K562 (cell line): ENCODE data around the gene ELP5. TPM values are rescaled to one million over a fixed set of nuclear protein-coding genes. Genes with fewer than 3 reads are reported as not detected.

Source experiments
- ATAC-seq: fragments of 200-7000 bp; cut with Tn5 transposase; 3 replicates; pipeline ENCODE4 v1.9.1; 2020; ENCODE audit warnings: moderate library complexity
- Bru-seq: library from RNA; stranded (reverse); fragments of 400-500 nt; gene quantifications from one replicate; lab custom pipeline; 2021; lab: Mats Ljungman, UMichigan
- BruChase-seq, 2 experiments: library from RNA; stranded (reverse); fragments of 400-500 nt; gene quantifications; one replicate each; lab custom pipeline; 2021; lab: Mats Ljungman, UMichigan
- BruUV-seq: library from RNA; stranded (reverse); fragments of 400-500 nt; replicated peaks from 2 replicates; lab custom pipeline; 2021; lab: Mats Ljungman, UMichigan
- CTCF ChIA-PET: fragments of 300-600 bp; formaldehyde crosslinking; extraction: SDS; loops from one replicate; lab custom pipeline; 2021; ENCODE audit warnings: low intra/inter-chr PET ratio; lab: Yijun Ruan, JAX
- POLR2A ChIA-PET: fragments of 300-600, 350-650 bp; sonication (Branson Sonifier 250); formaldehyde crosslinking; extraction: SDS; loops from one replicate; lab custom pipeline; 2021; ENCODE audit warnings: antibody characterized with exemption, inconsistent platforms; lab: Yijun Ruan, JAX
- DNase-seq, 4 experiments: peaks; one replicate each; pipeline versions ENCODE4 v3.0.0 to v3.0.0-alpha.2; 2011 to 2018; ENCODE audit warnings: low spot score in 3 of 4, mixed read lengths in 3 of 4; ENCODE audit errors: extremely low read depth in 1 of 4
- FAIRE-seq: peaks from 2 replicates; lab custom pipeline; 2011; peaks lifted over from hg19 to GRCh38; lab: Jason Lieb, UNC
- H2AFZ ChIP-seq: 2 replicates; pipeline ENCODE4 v1.6.0; 2011; ENCODE audit warnings: low read depth, low read length, control low read depth, inconsistent platforms
- H3K27ac ChIP-seq: fragments of 200-600 bp; 3 replicates; pipeline ENCODE4 v1.8.0; 2011; ENCODE audit warnings: low read depth, mild to moderate bottlenecking, control low read depth, inconsistent platforms, low read length, moderate library complexity, mixed read lengths; ENCODE audit errors: extremely low read depth
- H3K27me3 ChIP-seq, 2 experiments: fragments of 300-600 bp in 1 of 2; 2 replicates in 1 of 2; 3 replicates in 1 of 2; pipeline versions ENCODE4 v1.6.0 to v1.8.0; 2011; ENCODE audit warnings: inconsistent platforms in 2 of 2, low read length in 2 of 2, mild to moderate bottlenecking in 1 of 2, mixed read lengths in 1 of 2, moderate library complexity in 1 of 2; ENCODE audit not compliant: control insufficient read depth in 2 of 2, insufficient read depth in 2 of 2
- H3K36me3 ChIP-seq: fragments of 300-600 bp; 3 replicates; pipeline ENCODE4 v1.8.0; 2011; ENCODE audit warnings: mild to moderate bottlenecking, low read length, inconsistent platforms; ENCODE audit not compliant: control insufficient read depth, insufficient read depth
- H3K4me1 ChIP-seq, 2 experiments: fragments of 200-600 bp in 1 of 2; replicated peaks in 1 of 2; 2 replicates in 1 of 2; 3 replicates in 1 of 2; pipeline versions ENCODE4 v1.5.1 to v1.8.0; 2011; ENCODE audit warnings: inconsistent platforms in 2 of 2, low read length in 2 of 2, mild to moderate bottlenecking in 1 of 2, mixed read lengths in 1 of 2, moderate library complexity in 1 of 2; ENCODE audit not compliant: control insufficient read depth in 2 of 2, insufficient read depth in 2 of 2
- H3K4me2 ChIP-seq: 2 replicates; pipeline ENCODE4 v1.6.1; 2011; ENCODE audit warnings: low read length, control low read depth, inconsistent platforms, mixed read lengths; ENCODE audit not compliant: insufficient read depth
- H3K4me3 ChIP-seq: fragments of 200-600 bp; sonication (generic), shearing (Covaris generic); 2 replicates; pipeline ENCODE4 v1.5.1; 2016; ENCODE audit warnings: control low read depth, inconsistent platforms
- H3K79me2 ChIP-seq: fragments of 200-600 bp; 3 replicates; pipeline ENCODE4 v1.8.0; 2011; ENCODE audit warnings: low read length, inconsistent platforms; ENCODE audit not compliant: control insufficient read depth, insufficient read depth
- H3K9ac ChIP-seq, 2 experiments: 2 replicates each; pipeline versions ENCODE4 v1.6.0 to v1.6.1; 2011; ENCODE audit warnings: low read depth in 2 of 2, low read length in 2 of 2, control low read depth in 1 of 2, inconsistent platforms in 1 of 2, mild to moderate bottlenecking in 1 of 2, mixed read lengths in 1 of 2; ENCODE audit not compliant: insufficient read depth in 1 of 2
- H3K9me1 ChIP-seq: one replicate; pipeline ENCODE4 v1.6.0; 2011; ENCODE audit warnings: inconsistent platforms, mild to moderate bottlenecking, low read length, moderate library complexity; ENCODE audit not compliant: control insufficient read depth, insufficient read depth
- H3K9me3 ChIP-seq: replicated peaks from 2 replicates; pipeline ENCODE4 v1.5.1; 2011; ENCODE audit warnings: low read depth, low read length, inconsistent platforms; ENCODE audit not compliant: control insufficient read depth, insufficient read depth
- H4K20me1 ChIP-seq: replicated peaks from 2 replicates; pipeline ENCODE4 v1.6.1; 2011; ENCODE audit warnings: low read length, inconsistent platforms, mixed read lengths; ENCODE audit not compliant: control insufficient read depth, insufficient read depth
- CBFB ChIP-seq: sonication (generic); formaldehyde crosslinking; IDR thresholded peaks from 2 replicates; pipeline ENCODE4 v1.4.0; 2020; ENCODE audit warnings: mild to moderate bottlenecking, missing genetic modification reagents
- CREB3L1 ChIP-seq: fragments of 450-650 bp; IDR thresholded peaks from 2 replicates; pipeline ENCODE4 v1.6.1; 2014; ENCODE audit warnings: low read depth, mild to moderate bottlenecking, moderate library complexity, borderline replicate concordance
- EGR1 ChIP-seq: fragments of 450-650 bp; conservative IDR thresholded peaks from 2 replicates; pipeline ENCODE4 v1.6.1; 2017; ENCODE audit warnings: mild to moderate bottlenecking
- MED1 ChIP-seq: sonication (generic); formaldehyde crosslinking; IDR thresholded peaks from 2 replicates; pipeline ENCODE4 v1.8.1; 2023; ENCODE audit warnings: missing genetic modification reagents, borderline replicate concordance
- PML ChIP-seq: IDR thresholded peaks from 2 replicates; pipeline ENCODE4 v1.6.1; 2012; ENCODE audit warnings: low read length, inconsistent platforms
- POLR2B ChIP-seq: fragments of 450-650 bp; IDR thresholded peaks from 2 replicates; pipeline ENCODE4 v1.6.1; 2018; ENCODE audit warnings: low read depth; ENCODE audit not compliant: partially characterized antibody
- SIN3A ChIP-seq, 2 experiments: fragments of 150-350 bp in 1 of 2; IDR thresholded peaks; 2 replicates each; pipeline ENCODE4 v1.6.1; 2011 to 2016; ENCODE audit warnings: borderline replicate concordance in 2 of 2, low read depth in 2 of 2, low read length in 2 of 2, mild to moderate bottlenecking in 2 of 2, moderate library complexity in 2 of 2; ENCODE audit not compliant: control insufficient read depth in 1 of 2
- SMARCA4 ChIP-seq: fragments of 450-650 bp; IDR thresholded peaks from 2 replicates; pipeline ENCODE4 v1.6.1; 2016
- VEZF1 ChIP-seq: fragments of 200-800 bp; sonication (Bioruptor generic); IDR thresholded peaks from 2 replicates; pipeline ENCODE4 v1.6.1; 2017; ENCODE audit warnings: missing genetic modification characterization, missing compliant biosample characterization
- ZFX ChIP-seq: sonication (generic); formaldehyde crosslinking; IDR thresholded peaks from 2 replicates; pipeline ENCODE4 v1.8.0; 2022; ENCODE audit warnings: mild to moderate bottlenecking, missing genetic modification reagents, moderate library complexity
- ZNF778 ChIP-seq: fragments of 450-650 bp; formaldehyde crosslinking; IDR thresholded peaks from 2 replicates; pipeline ENCODE4 v1.4.0; 2020; ENCODE audit warnings: mild to moderate bottlenecking, moderate library complexity
- WGBS: fragments of 100-300 bp; shearing (Covaris generic); methylation state at CpG from one replicate; pipeline ENCODE4 v1.1.6; 2016; ENCODE audit warnings: low coverage, mixed read lengths; ENCODE audit not compliant: insufficient coverage; ENCODE audit errors: missing lambda C conversion rate; 5-methylcytosine and 5-hydroxymethylcytosine counted together
- in situ Hi-C: fragments of 300-500 bp; cut with MboI; formaldehyde crosslinking; loops from 4 replicates; pipeline ENCODE4 v1.15.0; 2018; ENCODE audit warnings: inconsistent platforms, mixed read lengths
- intact Hi-C: fragments of 100-400 bp; cut with micrococcal nuclease; formaldehyde crosslinking; loops from 2 replicates; pipeline ENCODE4 v1.14.2; 2022
- long read RNA-seq, 3 experiments: library from polyadenylated mRNA in 2 of 3; library from RNA in 1 of 3; unstranded in 2 of 3; stranded (forward) in 1 of 3; transcript quantifications; one replicate each; pipeline ENCODE4 v2.0.0, GENCODE V29; 2019 to 2022
- polyA minus RNA-seq, 3 experiments: library from RNA; depleted of rRNA, polyadenylated mRNA; stranded (reverse); fragments of >200 nt; gene quantifications; 2 replicates each; pipeline ENCODE4 v1.2.3, GENCODE V29; 2011
- polyA plus RNA-seq, 8 experiments: library from polyadenylated mRNA; depleted of rRNA in 4 of 8; stranded (reverse) in 5 of 8; unstranded in 3 of 8; fragments of >200 nt; fragmentation: Nextera tagmentation in 2 of 8; fragmentation: Illumina TruSeq in 1 of 8; extraction: Ambion mirVana in 2 of 8; extraction: Trizol in 1 of 8; gene quantifications; 2 replicates each; pipeline versions ENCODE4 v1.2.1 to v1.2.3, GENCODE V29; 2011 to 2014; ENCODE audit warnings: inconsistent platforms in 1 of 8, missing spikeins in 1 of 8
- total RNA-seq, 7 experiments: library from RNA; depleted of rRNA in 6 of 7; stranded (reverse); fragments of >200 nt in 6 of 7; fragmentation: Illumina TruSeq in 2 of 7; extraction: Trizol in 2 of 7; gene quantifications; 2 replicates each; pipeline versions ENCODE4 v1.2.1 to v1.2.3, GENCODE V29; 2011 to 2021; ENCODE audit warnings: low replicate concordance in 1 of 7

Gene ELP5
- total RNA-seq (2011; cell fraction: chromatin; rRNA removed; ENCODE audit: low replicate concordance): 28.4 and 69.3 TPM in 2 replicates
- 49.4 and 51.6 TPM in 2 replicates for total RNA-seq (2011; cell fraction: nucleolus; rRNA removed)
- 43.8 and 45.5 TPM in 2 replicates for total RNA-seq (2011; cell fraction: nucleoplasm; rRNA removed)
- total RNA-seq (2014; rRNA removed) (52.9 and 65.1 TPM in 2 replicates), total RNA-seq (2014; rRNA removed; fragmentation: Illumina TruSeq; extraction: Trizol) (25.5 and 25.7 TPM in 2 replicates), total RNA-seq (2015; rRNA removed; fragmentation: Illumina TruSeq; extraction: Trizol) (36.6 and 38.1 TPM in 2 replicates), total RNA-seq (2021) (61.1 and 61.4 TPM in 2 replicates), polyA plus RNA-seq (2011; rRNA removed) (41.1 and 45.5 TPM in 2 replicates), polyA plus RNA-seq (2014; fragmentation: Illumina TruSeq; extraction: Trizol) (67.2 and 72.9 TPM in 2 replicates), polyA plus RNA-seq (2014; fragmentation: Nextera tagmentation; extraction: Ambion mirVana) (10 to 100 TPM; 48.8 to 77.9 TPM), polyA plus RNA-seq (2014; rRNA removed) (72.9 and 90.0 TPM in 2 replicates), polyA minus RNA-seq (2011; rRNA and poly(A)+ RNA removed) (21.2 and 32.3 TPM in 2 replicates), Bru-seq, nascent RNA (percentile 84 among the genes with signal in this experiment), BruChase-seq, experiment 1, labeled RNA remaining after a 2-hour chase (percentile 77 among the genes with signal in this experiment), BruChase-seq, experiment 2, labeled RNA remaining after a 6-hour chase (percentile 79 among the genes with signal in this experiment)
- polyA plus RNA-seq (2011; cell fraction: cytosol; rRNA removed): 72.7 and 84.6 TPM in 2 replicates
- 74.5 and 78.4 TPM in 2 replicates for polyA plus RNA-seq (2011; cell fraction: nucleus; rRNA removed)
- 54.2 and 70.9 TPM in 2 replicates for polyA plus RNA-seq (2012)
- 21.1 and 28.9 TPM in 2 replicates for polyA minus RNA-seq (2011; cell fraction: cytosol; rRNA and poly(A)+ RNA removed)
- polyA minus RNA-seq (2011; cell fraction: nucleus; rRNA and poly(A)+ RNA removed): 13.3 and 18.7 TPM in 2 replicates
- long read RNA-seq, experiment 1, transcript ELP5-204 (8 exons, 1,423 nt): major isoform, 46 of 118 reads
- long read RNA-seq, experiment 1, transcript ELP5-205 (7 exons, 1,083 nt): minor isoform, 6 of 118 reads
- long read RNA-seq, experiment 1, transcript ELP5-214 (6 exons, 2,209 nt): minor isoform, 13 of 118 reads
- long read RNA-seq, experiment 1, partial matches to known transcripts: 40 of 118 reads
- long read RNA-seq, experiment 1, other reads (novel, unspliced or antisense): 9 of 118 reads
- long read RNA-seq, experiment 2, transcript ELP5-203 (9 exons, 1,389 nt): minor isoform, 6 of 90 reads
- long read RNA-seq, experiment 2, transcript ELP5-204 (8 exons, 1,423 nt): major isoform, 48 of 90 reads
- long read RNA-seq, experiment 2, transcript ELP5-214 (6 exons, 2,209 nt): minor isoform, 11 of 90 reads
- long read RNA-seq, experiment 2, partial matches to known transcripts: 12 of 90 reads
- long read RNA-seq, experiment 2, other reads (novel, unspliced or antisense): 10 of 90 reads
- long read RNA-seq, experiment 3, transcript ELP5-214 (6 exons, 2,209 nt): minor isoform, 7 of 56 reads
- long read RNA-seq, experiment 3, transcript ELP5-204 (8 exons, 1,423 nt): major isoform, 37 of 56 reads
- long read RNA-seq, experiment 3, partial matches to known transcripts: 4 of 56 reads
- long read RNA-seq, experiment 3, other reads (novel, unspliced or antisense): 4 of 56 reads

GRCh38 chr17:7252176-7253043 is at the start of gene ELP5:
TSS of gene ELP5 (plus strand) at chr17:7252215. CDS start at chr17:7252551, 336 bp downstream.
- H3K4me2 ChIP-seq: peak within 1 kb of the TSS; percentile 98
- peak within 1 kb of the TSS; percentile 96 for H3K27ac ChIP-seq
- peak within 1 kb of the TSS; percentile 95 for H3K4me3 ChIP-seq
- BruUV-seq: TSS peak; percentile 69
- H3K36me3 ChIP-seq: peaks cover 49% of the 10 kb centered on the region
- in situ Hi-C loops: no loop called here
- ChIA-PET POLR2A (interaction anchor here (0.9 to 1.7 kb wide), 3 partner anchors 11 to 14 kb away, joined by 3 to 16 read pairs (median 3); partner anchors contain the start of genes GABARAP and PHF23), CTCF (interaction anchor here (0.6 kb wide), 1 partner anchor 55 kb away, joined by 3 read pairs; the partner anchor contains the start of gene EIF5A)
- WGBS: 0% methylated on average over 25 of the region's 55 CpGs
- FAIRE-seq (no peak), ATAC-seq (peak; percentile 82), DNase-seq (peak; percentile 69 to 93 (median 84))
- no peaks in the 10 kb centered on the region for H3K27me3 ChIP-seq
- no peaks in the 10 kb centered on the region for H3K9me1 ChIP-seq
- H3K79me2 ChIP-seq: peaks cover 57% of the 10 kb centered on the region
- H3K9ac ChIP-seq: peak within 1 kb of the TSS; percentile 97 to 98
- intact Hi-C loops: loop anchor here (2.0 kb wide), 1 partner anchor 14 kb away; the partner anchor contains the start of gene PHF23
- no peaks in the 10 kb centered on the region for H4K20me1 ChIP-seq
- no peaks in the 10 kb centered on the region for H3K9me3 ChIP-seq
- peak within 1 kb of the TSS; percentile 96 for H2AFZ ChIP-seq
- peaks cover 13 to 19% of the 10 kb centered on the region in 2 experiments; a peak in 4 of 5 replicates for H3K4me1 ChIP-seq
- TF ChIP-seq CREB3L1: peak; percentile 49
- TF ChIP-seq CBFB (CRISPR knock-in tag): no peak
- TF ChIP-seq PML: peak; percentile 75
- peak; percentile 89 for TF ChIP-seq VEZF1 (CRISPR knock-in tag)
- TF ChIP-seq SMARCA4: peak; percentile 35; the same call in 1 of the 2 replicates
- TF ChIP-seq SIN3A (IDR thresholded peaks at IDR 0.05; ENCODE audit: borderline replicate concordance in 2 of 2, control insufficient read depth in 1 of 2, low read depth in 2 of 2, low read length in 2 of 2): peak; percentile 74 to 80
- TF ChIP-seq ZFX (CRISPR knock-in tag): peak; percentile 94
- no peak for TF ChIP-seq MED1
- peak; percentile 62 for TF ChIP-seq POLR2B
- peak; percentile 97 for TF ChIP-seq EGR1
- no peak for TF ChIP-seq ZNF778 (CRISPR knock-in tag)
